GM12878 (cell line): ENCODE results near the gene ZNF431. TPM values are rescaled to one million over a fixed set of nuclear protein-coding genes. Genes with fewer than 3 reads are reported as not detected.

Experiments
- ATAC-seq: fragments of 200-7000 bp; cut with Tn5 transposase; 3 replicates; pipeline ENCODE4 v1.9.1; 2020; ENCODE audit warnings: mild to moderate bottlenecking, moderate library complexity
- BruUV-seq: library from RNA; stranded (reverse); fragments of 400-500 nt; replicated peaks from 2 replicates; lab custom pipeline; 2021; lab: Mats Ljungman, UMichigan
- CTCF ChIA-PET: fragments of 300-600 bp; sonication (Branson Sonifier 250); formaldehyde crosslinking; extraction: SDS; loops from one replicate; lab custom pipeline; 2021; ENCODE audit warnings: inconsistent platforms; lab: Yijun Ruan, JAX
- POLR2A ChIA-PET: fragments of 350-600 bp; formaldehyde crosslinking; extraction: SDS; loops from one replicate; lab custom pipeline; 2021; ENCODE audit warnings: inconsistent platforms; lab: Charles Lee
- RAD21 ChIA-PET: fragments of 300-600 bp; sonication (Branson Sonifier 250); formaldehyde crosslinking; loops from one replicate; lab custom pipeline; 2023; ENCODE audit warnings: antibody characterized with exemption; ENCODE audit not compliant: unreplicated experiment; lab: Charles Lee
- SMC1A ChIA-PET: fragments of 300-600 bp; sonication (Branson Sonifier 250); formaldehyde crosslinking; loops from one replicate; lab custom pipeline; 2023; ENCODE audit not compliant: unreplicated experiment, uncharacterized antibody; lab: Charles Lee
- DNase-seq: peaks from one replicate; pipeline ENCODE4 v3.0.0-alpha.2; 2011; ENCODE audit warnings: low read depth, low spot score
- FAIRE-seq: peaks from 3 replicates; lab custom pipeline; 2011; peaks lifted over from hg19 to GRCh38; lab: Jason Lieb, UNC
- H2AFZ ChIP-seq: 2 replicates; pipeline ENCODE4 v1.6.0; 2011; ENCODE audit warnings: low read depth, low read length, control low read depth; ENCODE audit not compliant: control insufficient read depth
- H3K27ac ChIP-seq: 2 replicates; pipeline ENCODE4 v1.5.1; 2011; ENCODE audit warnings: control low read depth; ENCODE audit not compliant: control insufficient read depth, insufficient read depth
- H3K27me3 ChIP-seq, 2 experiments: replicated peaks in 1 of 2; 2 replicates each; pipeline versions ENCODE4 v1.6.0 to v1.6.1; 2011; ENCODE audit warnings: low read length in 1 of 2; ENCODE audit not compliant: control insufficient read depth in 2 of 2, insufficient read depth in 2 of 2
- H3K36me3 ChIP-seq, 2 experiments: 2 replicates each; pipeline ENCODE4 v1.5.1; 2011; ENCODE audit warnings: low read length in 1 of 2; ENCODE audit not compliant: control insufficient read depth in 2 of 2, insufficient read depth in 2 of 2
- H3K4me1 ChIP-seq: 2 replicates; pipeline ENCODE4 v1.6.1; 2011; ENCODE audit warnings: mild to moderate bottlenecking, low read length, moderate library complexity, mixed read lengths; ENCODE audit not compliant: control insufficient read depth, insufficient read depth
- H3K4me2 ChIP-seq: 2 replicates; pipeline ENCODE4 v1.6.0; 2011; ENCODE audit warnings: control low read depth; ENCODE audit not compliant: control insufficient read depth, insufficient read depth
- H3K4me3 ChIP-seq: fragments of 200-600 bp; sonication (generic); 2 replicates; pipeline ENCODE4 v1.5.1; 2016
- H3K79me2 ChIP-seq: 2 replicates; pipeline ENCODE4 v1.6.0; 2011; ENCODE audit warnings: low read length; ENCODE audit not compliant: control insufficient read depth, insufficient read depth
- H3K9ac ChIP-seq: 2 replicates; pipeline ENCODE4 v1.8.0; 2011; ENCODE audit warnings: low read length, control low read depth, mixed read lengths; ENCODE audit not compliant: control insufficient read depth, insufficient read depth
- H3K9me3 ChIP-seq: replicated peaks from 3 replicates; pipeline ENCODE4 v1.5.1; 2011; ENCODE audit warnings: mild to moderate bottlenecking, low read length; ENCODE audit not compliant: control insufficient read depth, insufficient read depth
- H4K20me1 ChIP-seq: 2 replicates; pipeline ENCODE4 v1.6.0; 2011; ENCODE audit not compliant: control insufficient read depth, insufficient read depth
- EZH2 ChIP-seq: IDR thresholded peaks from 2 replicates; pipeline ENCODE4 v1.6.1; 2012; ENCODE audit warnings: low read depth, mild to moderate bottlenecking, control low read depth, inconsistent platforms, low read length, borderline replicate concordance; ENCODE audit not compliant: control insufficient read depth
- LARP7 ChIP-seq: fragments of 450-650 bp; IDR thresholded peaks from 2 replicates; pipeline ENCODE4 v1.6.1; 2017; ENCODE audit warnings: mild to moderate bottlenecking
- RCOR1 ChIP-seq: conservative IDR thresholded peaks from 2 replicates; pipeline ENCODE4 v1.6.1; 2012; ENCODE audit warnings: low read depth, low read length, improper control_type of control experiment
- RUNX3 ChIP-seq: IDR thresholded peaks from 2 replicates; pipeline ENCODE4 v1.6.1; 2012; ENCODE audit warnings: low read length, inconsistent platforms
- SIX5 ChIP-seq: IDR thresholded peaks from 2 replicates; pipeline ENCODE4 v1.6.1; 2011; ENCODE audit warnings: mild to moderate bottlenecking, low read depth, low read length, moderate library complexity; ENCODE audit not compliant: severe bottlenecking
- SUPT20H ChIP-seq: IDR thresholded peaks from 2 replicates; pipeline ENCODE4 v1.6.1; 2011; ENCODE audit warnings: low read depth, mild to moderate bottlenecking, low read length, moderate library complexity, borderline replicate concordance; ENCODE audit not compliant: control insufficient read depth
- TCF12 ChIP-seq: IDR thresholded peaks from 2 replicates; pipeline ENCODE4 v1.6.1; 2011; ENCODE audit warnings: low read depth, mild to moderate bottlenecking, low read length
- ZZZ3 ChIP-seq: IDR thresholded peaks from 2 replicates; pipeline ENCODE4 v1.6.1; 2011; ENCODE audit warnings: low read depth; ENCODE audit not compliant: control insufficient read depth, insufficient read length
- WGBS: methylation state at CpG from one replicate; pipeline ENCODE4 v1.1.6; 2016; ENCODE audit warnings: low lambda C conversion rate; ENCODE audit not compliant: insufficient replicate concordance, insufficient coverage; ENCODE audit errors: missing lambda C conversion rate; 5-methylcytosine and 5-hydroxymethylcytosine counted together
- in situ Hi-C: fragments of 300-500 bp; cut with MboI; formaldehyde crosslinking; loops from 9 replicates; pipeline ENCODE4 v1.14.3; 2018; ENCODE audit warnings: mixed read lengths
- intact Hi-C: fragments of 100-400 bp; cut with micrococcal nuclease; formaldehyde crosslinking; loops from one replicate; pipeline ENCODE4 v1.14.2; 2022; ENCODE audit not compliant: unreplicated experiment
- polyA plus RNA-seq, 11 experiments: library from polyadenylated mRNA; depleted of rRNA in 4 of 11; unstranded in 6 of 11; stranded (reverse) in 5 of 11; fragments of >200 nt; fragmentation: Nextera tagmentation in 4 of 11; fragmentation: Illumina TruSeq in 1 of 11; extraction: Ambion mirVana in 4 of 11; extraction: Trizol in 1 of 11; gene quantifications; 1 replicate in 1 of 11; 2 replicates in 10 of 11; pipeline versions ENCODE4 v1.2.1 to v1.2.3, GENCODE V29; 2011 to 2016; ENCODE audit warnings: inconsistent platforms in 2 of 11, missing spikeins in 2 of 11, low read depth in 1 of 11
- total RNA-seq, 4 experiments: library from RNA; depleted of rRNA in 3 of 4; stranded (reverse); fragments of >200 nt in 3 of 4; fragmentation: Illumina TruSeq in 1 of 4; extraction: Trizol in 1 of 4; gene quantifications; 2 replicates each; pipeline versions ENCODE4 v1.2.1 to v1.2.3, GENCODE V29; 2013 to 2021
- TF ChIP-seq, protein P1 (sequence below), 3 experiments: IDR thresholded peaks in 2 of 3; conservative IDR thresholded peaks in 1 of 3; 2 replicates each; pipeline ENCODE4 v1.5.1; 2011; ENCODE audit warnings: low read depth in 3 of 3, low read length in 3 of 3, mild to moderate bottlenecking in 3 of 3, control low read depth in 2 of 3, moderate library complexity in 2 of 3, inconsistent platforms in 1 of 3, mixed read lengths in 1 of 3; ENCODE audit not compliant: control insufficient read depth in 2 of 3, insufficient read depth in 1 of 3; ENCODE audit errors: extremely low read depth in 1 of 3
- TF ChIP-seq, protein P2 (sequence below): IDR thresholded peaks from 2 replicates; pipeline ENCODE4 v1.6.1; 2012; ENCODE audit warnings: low read depth, low read length, improper control_type of control experiment

The ZNF431 gene
- total and polyA plus RNA-seq, 10 of the 15 experiments (the other 5 are each of a cell fraction or from before 2014, with no cell fraction given): 2.5 to 18.7 (median 10.0) TPM

DNA sequence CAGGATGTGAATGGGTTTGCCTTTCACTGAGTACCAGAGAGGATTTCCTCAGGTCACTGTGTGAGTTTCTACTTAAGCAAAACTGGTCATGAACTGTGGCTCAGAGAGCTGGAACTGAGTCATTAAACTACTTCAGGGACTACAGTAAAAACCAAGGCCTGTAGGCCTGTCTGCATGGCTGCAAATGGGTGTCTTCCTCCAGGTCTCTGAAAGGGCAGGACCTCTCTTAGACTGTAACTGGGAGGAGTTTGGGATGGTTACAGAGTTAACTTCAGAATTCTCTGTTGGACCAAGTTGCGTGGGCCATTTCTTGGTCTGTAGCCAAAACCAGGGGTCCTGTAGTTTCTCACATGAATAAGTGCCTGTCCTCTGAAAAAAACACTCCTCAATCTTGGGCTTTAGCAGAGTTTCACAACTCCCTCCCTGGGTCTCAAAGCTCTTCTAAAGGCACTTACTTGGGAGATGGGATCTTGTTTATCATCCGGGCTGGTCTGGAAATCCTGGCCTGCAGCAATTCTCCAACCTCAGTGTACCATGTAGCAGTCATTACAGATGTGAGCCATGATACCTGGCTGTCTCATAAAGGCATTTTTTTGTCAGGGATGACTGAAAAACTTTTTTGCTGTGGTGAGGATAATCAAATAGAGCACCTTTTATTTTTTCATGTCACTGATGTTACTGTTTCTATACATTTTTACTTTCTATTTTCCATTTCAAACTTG, 40.2 kb upstream of the ZNF431 start:
- ATAC-seq (peak; percentile 45), FAIRE-seq (no peak), DNase-seq (no peak)
- no peak overlapping the region for H3K9ac ChIP-seq
- no peaks in the 10 kb centered on the region for H3K79me2 ChIP-seq
- no peaks in the 10 kb centered on the region for H4K20me1 ChIP-seq
- 0 out of 2 replicates have a peak, but pooled peaks have one; percentile 17 for TF ChIP-seq RUNX3
- no peak for TF ChIP-seq ZZZ3
- ChIA-PET SMC1A (no interaction called here), RAD21 (no interaction called here), POLR2A (no interaction called here), CTCF (no interaction called here)
- no peaks in the 10 kb centered on the region; the same call in 2 of the 3 replicates for H3K9me3 ChIP-seq
- BruUV-seq: no TSS peak
- WGBS: 97% methylated on average over 2 of the region's 2 CpGs
- no peaks in the 10 kb centered on the region for H3K27me3 ChIP-seq
- H3K36me3 ChIP-seq: peaks cover 0 to 3% of the 10 kb centered on the region in 2 experiments; a peak in 1 of 4 replicates
- no peak overlapping the region for H3K4me3 ChIP-seq
- H3K27ac ChIP-seq: no peak overlapping the region
- in situ Hi-C loops: no loop called here
- intact Hi-C loops: no loop called here
- no peaks in the 10 kb centered on the region for H3K4me1 ChIP-seq
- no peak overlapping the region for H2AFZ ChIP-seq
- H3K4me2 ChIP-seq: no peak overlapping the region

GRCh38 chr19:21109116-21109515, 32.7 kb upstream of the ZNF431 start:
- DNase-seq (no peak), FAIRE-seq (no peak), ATAC-seq (no peak)
- no peak overlapping the region for H3K9ac ChIP-seq
- in situ Hi-C loops: no loop called here
- POLR2A ChIA-PET: no interaction called here
- H3K79me2 ChIP-seq: no peaks in the 10 kb centered on the region
- no peak overlapping the region for H2AFZ ChIP-seq
- CTCF ChIA-PET: no interaction called here
- H3K27me3 ChIP-seq: no peaks in the 10 kb centered on the region
- peaks cover 0 to 3% of the 10 kb centered on the region in 2 experiments; a peak in 1 of 4 replicates for H3K36me3 ChIP-seq
- no peaks in the 10 kb centered on the region for H4K20me1 ChIP-seq
- H3K4me2 ChIP-seq: no peak overlapping the region
- no peak overlapping the region for H3K4me3 ChIP-seq
- intact Hi-C loops: no loop called here
- no peaks in the 10 kb centered on the region; the same call in 2 of the 3 replicates for H3K9me3 ChIP-seq
- H3K4me1 ChIP-seq: no peaks in the 10 kb centered on the region
- BruUV-seq: no TSS peak
- SMC1A ChIA-PET: no interaction called here
- RAD21 ChIA-PET: no interaction called here
- H3K27ac ChIP-seq: no peak overlapping the region
- TF ChIP-seq SUPT20H: no peak
- TF ChIP-seq, protein P1, sequence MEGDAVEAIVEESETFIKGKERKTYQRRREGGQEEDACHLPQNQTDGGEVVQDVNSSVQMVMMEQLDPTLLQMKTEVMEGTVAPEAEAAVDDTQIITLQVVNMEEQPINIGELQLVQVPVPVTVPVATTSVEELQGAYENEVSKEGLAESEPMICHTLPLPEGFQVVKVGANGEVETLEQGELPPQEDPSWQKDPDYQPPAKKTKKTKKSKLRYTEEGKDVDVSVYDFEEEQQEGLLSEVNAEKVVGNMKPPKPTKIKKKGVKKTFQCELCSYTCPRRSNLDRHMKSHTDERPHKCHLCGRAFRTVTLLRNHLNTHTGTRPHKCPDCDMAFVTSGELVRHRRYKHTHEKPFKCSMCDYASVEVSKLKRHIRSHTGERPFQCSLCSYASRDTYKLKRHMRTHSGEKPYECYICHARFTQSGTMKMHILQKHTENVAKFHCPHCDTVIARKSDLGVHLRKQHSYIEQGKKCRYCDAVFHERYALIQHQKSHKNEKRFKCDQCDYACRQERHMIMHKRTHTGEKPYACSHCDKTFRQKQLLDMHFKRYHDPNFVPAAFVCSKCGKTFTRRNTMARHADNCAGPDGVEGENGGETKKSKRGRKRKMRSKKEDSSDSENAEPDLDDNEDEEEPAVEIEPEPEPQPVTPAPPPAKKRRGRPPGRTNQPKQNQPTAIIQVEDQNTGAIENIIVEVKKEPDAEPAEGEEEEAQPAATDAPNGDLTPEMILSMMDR (IDR thresholded peaks at IDR 0.05 in 2 of 3, conservative IDR thresholded peaks at IDR 0.05 in 1 of 3; ENCODE audit: control insufficient read depth in 2 of 3, extremely low read depth in 1 of 3, insufficient read depth in 1 of 3, low read depth in 3 of 3, low read length in 3 of 3): no peak
- no peak for TF ChIP-seq TCF12
- TF ChIP-seq, protein P2, sequence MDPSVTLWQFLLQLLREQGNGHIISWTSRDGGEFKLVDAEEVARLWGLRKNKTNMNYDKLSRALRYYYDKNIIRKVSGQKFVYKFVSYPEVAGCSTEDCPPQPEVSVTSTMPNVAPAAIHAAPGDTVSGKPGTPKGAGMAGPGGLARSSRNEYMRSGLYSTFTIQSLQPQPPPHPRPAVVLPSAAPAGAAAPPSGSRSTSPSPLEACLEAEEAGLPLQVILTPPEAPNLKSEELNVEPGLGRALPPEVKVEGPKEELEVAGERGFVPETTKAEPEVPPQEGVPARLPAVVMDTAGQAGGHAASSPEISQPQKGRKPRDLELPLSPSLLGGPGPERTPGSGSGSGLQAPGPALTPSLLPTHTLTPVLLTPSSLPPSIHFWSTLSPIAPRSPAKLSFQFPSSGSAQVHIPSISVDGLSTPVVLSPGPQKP: no peak
- TF ChIP-seq SIX5: no peak
- TF ChIP-seq LARP7: no peak
- no peak for TF ChIP-seq EZH2
- TF ChIP-seq RCOR1: no peak
